Midbrain (tissue), 1 donor: ENCODE data around the gene ULBP3.
"Not testable (repeated sequence)": the region's sequence is repeated elsewhere in the genome, so short reads cannot be mapped to it uniquely, and the experiment has no call there.

Experiments
- DNase-seq: peaks from one replicate; lab custom pipeline; 2025; lab: John Stamatoyannopoulos, UW

The ULBP3 gene

DNA sequence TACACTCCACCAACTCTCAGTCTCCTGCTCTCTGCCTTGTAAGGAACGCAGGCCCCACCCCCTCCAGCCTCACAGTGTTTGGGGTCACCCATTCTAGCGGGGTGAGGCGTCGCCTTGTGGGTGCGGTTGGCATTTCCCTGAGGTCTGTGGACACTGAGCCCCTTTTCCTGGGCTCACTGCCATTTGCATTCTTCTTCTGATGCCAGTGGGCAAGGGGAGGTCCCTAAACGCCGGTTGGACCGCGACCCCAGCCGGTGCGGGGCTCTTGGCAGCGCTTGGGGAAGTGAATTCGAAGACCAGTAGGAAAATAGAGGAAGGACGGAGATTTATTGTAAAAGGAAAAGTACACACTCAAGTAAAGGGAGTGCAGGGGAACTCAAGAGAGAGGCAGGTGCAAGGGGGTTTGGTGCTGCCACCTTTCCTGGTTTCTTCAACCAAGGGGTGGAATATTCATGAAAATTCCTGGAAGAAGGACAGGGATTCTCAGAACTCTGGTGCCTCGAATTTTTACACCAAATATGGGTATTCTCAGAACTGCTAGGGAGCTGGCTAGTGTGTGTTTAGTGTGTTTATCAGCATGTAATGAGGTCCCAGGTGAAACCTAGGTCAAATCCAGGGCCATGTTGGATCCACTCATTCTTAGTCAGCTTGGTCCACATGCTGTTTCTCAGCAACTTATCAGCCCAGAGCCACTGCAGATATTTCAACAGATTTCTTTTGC is 53.5 kb downstream of the ULBP3 start:
- not testable (repeated sequence) for DNase-seq

DNA sequence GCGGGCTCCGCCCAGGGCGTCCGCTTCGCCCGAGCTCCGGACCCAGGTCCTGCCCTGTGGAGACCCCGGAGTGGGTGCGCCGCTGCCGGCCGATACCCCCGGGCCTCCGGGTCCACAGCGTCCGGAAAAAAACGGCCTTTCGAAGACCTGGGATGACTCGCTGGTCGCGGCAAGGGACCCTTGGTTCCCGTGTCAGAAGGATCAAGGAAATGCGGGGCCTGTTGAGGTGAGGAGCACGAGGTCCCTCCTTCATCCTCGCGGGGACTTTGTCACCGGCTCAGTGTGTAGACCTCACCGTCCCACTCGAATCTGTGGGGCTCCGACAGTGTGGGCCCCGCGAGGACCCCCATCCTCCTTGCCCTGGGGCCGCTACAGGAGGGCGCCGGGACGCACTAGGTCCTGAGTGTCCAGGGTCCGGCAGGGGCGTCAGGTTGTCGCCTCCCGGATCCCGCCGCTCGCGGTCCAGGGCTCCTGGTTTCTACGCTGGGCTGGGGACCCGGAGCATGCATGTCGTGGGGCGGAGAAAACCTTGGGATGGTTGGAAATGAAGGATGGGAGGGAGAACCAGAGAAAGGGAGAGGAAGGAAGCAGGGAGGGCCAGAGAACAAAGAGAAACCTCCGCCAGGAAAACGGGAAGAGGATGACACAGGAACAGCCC is 54.2 kb downstream of the ULBP3 start:
- not testable (repeated sequence) for DNase-seq

DNA sequence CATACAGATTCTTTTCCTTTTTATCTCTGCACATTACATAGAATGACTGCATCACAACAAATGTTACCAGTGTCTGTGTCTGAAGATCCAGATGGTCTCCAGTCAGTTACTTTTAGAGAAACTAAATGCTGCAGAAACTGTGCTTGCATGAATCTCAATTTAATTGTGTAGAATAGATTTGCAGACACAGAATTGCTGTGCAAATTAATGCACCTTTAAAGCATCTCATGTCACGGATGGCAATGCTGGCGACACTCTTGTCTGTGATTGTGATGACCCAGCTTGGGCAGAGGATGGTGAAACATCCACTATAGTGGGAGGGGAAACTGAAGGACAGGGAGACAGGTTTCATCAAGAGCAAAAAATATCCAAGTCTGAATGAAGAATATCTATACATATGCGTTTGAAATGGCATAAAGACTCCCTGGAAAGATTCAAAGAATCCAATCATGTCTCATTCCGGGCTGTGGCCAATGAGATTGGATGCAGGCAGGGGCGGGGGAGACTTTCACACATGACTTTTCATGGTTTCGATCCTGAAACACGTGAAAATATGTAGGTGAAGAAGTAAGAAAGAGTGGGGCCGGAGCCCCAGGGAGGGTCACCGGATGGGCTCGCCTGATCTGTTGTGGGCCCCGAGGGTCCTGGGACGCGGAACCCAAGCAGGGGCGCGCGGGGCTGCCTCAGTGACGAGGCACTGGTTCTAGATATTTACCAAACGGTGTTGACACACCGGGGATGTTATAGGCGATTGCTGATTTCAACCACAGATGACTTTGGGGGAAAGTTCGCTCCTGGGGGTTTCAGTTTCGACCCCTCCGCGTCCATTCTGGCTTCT is 54.9 kb downstream of the ULBP3 start:
- DNase-seq: not testable (repeated sequence)

GRCh38 chr6:150012846-150013784 is 55.8 kb downstream of the ULBP3 start:
- not testable (repeated sequence) for DNase-seq
